Neural cell (in vitro differentiated cells): ENCODE measurements around the gene PUM1.

Source experiments
- MXI1 ChIP-seq: fragments of 450-650 bp; conservative IDR thresholded peaks from 2 replicates; pipeline ENCODE4 v1.6.1; 2014; ENCODE audit warnings: antibody characterized with exemption, mild to moderate bottlenecking; ENCODE audit not compliant: poor library complexity, severe bottlenecking
- POLR2AphosphoS5 ChIP-seq: IDR thresholded peaks from 2 replicates; pipeline ENCODE4 v1.6.1; 2012
- RAD21 ChIP-seq: fragments of 450-650 bp; conservative IDR thresholded peaks from 2 replicates; pipeline ENCODE4 v1.6.1; 2014; ENCODE audit warnings: antibody characterized with exemption, mild to moderate bottlenecking, moderate library complexity
- REST ChIP-seq: IDR thresholded peaks from 2 replicates; pipeline ENCODE4 v1.6.1; 2012; ENCODE audit warnings: borderline replicate concordance
- SMC3 ChIP-seq: fragments of 450-650 bp; conservative IDR thresholded peaks from 2 replicates; pipeline ENCODE4 v1.6.1; 2014; ENCODE audit warnings: antibody characterized with exemption, mild to moderate bottlenecking, moderate library complexity; ENCODE audit not compliant: poor library complexity
- TF ChIP-seq, protein P1 (sequence below): fragments of 450-650 bp; IDR thresholded peaks from 2 replicates; pipeline ENCODE4 v1.5.1; 2014; ENCODE audit warnings: antibody characterized with exemption, mild to moderate bottlenecking, moderate library complexity; ENCODE audit not compliant: poor library complexity, severe bottlenecking

GRCh38 chr1:30975217-30975616 is 90.3 kb downstream of the PUM1 start:
- TF ChIP-seq, protein P1, sequence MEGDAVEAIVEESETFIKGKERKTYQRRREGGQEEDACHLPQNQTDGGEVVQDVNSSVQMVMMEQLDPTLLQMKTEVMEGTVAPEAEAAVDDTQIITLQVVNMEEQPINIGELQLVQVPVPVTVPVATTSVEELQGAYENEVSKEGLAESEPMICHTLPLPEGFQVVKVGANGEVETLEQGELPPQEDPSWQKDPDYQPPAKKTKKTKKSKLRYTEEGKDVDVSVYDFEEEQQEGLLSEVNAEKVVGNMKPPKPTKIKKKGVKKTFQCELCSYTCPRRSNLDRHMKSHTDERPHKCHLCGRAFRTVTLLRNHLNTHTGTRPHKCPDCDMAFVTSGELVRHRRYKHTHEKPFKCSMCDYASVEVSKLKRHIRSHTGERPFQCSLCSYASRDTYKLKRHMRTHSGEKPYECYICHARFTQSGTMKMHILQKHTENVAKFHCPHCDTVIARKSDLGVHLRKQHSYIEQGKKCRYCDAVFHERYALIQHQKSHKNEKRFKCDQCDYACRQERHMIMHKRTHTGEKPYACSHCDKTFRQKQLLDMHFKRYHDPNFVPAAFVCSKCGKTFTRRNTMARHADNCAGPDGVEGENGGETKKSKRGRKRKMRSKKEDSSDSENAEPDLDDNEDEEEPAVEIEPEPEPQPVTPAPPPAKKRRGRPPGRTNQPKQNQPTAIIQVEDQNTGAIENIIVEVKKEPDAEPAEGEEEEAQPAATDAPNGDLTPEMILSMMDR, result no peak
- TF ChIP-seq POLR2AphosphoS5 (no peak), REST (no peak), MXI1 (no peak), RAD21 (no peak), SMC3 (no peak)
